HEK293T (cell line): ENCODE data around the gene MIEF2.
"Not testable (repeated sequence)": the region's sequence is repeated elsewhere in the genome, so short reads cannot be mapped to it uniquely, and the experiment has no call there.

Experiments
- CTCF ChIA-PET: fragments of 350-600 bp; formaldehyde crosslinking; extraction: SDS; loops from one replicate; lab custom pipeline; 2021; ENCODE audit warnings: antibody characterized with exemption, inconsistent platforms; lab: Yijun Ruan, JAX
- POLR2A ChIA-PET: fragments of 350-600 bp; formaldehyde crosslinking; extraction: SDS; loops from one replicate; lab custom pipeline; 2020; ENCODE audit warnings: antibody characterized with exemption, inconsistent platforms; lab: Yijun Ruan, JAX
- DNase-seq: peaks from one replicate; pipeline ENCODE4 v3.0.0; 2012; ENCODE audit warnings: mixed read lengths; ENCODE audit errors: extremely low spot score
- ARNT ChIP-seq: fragments of 450-650 bp; IDR thresholded peaks from 2 replicates; pipeline ENCODE4 v1.6.1; 2017; ENCODE audit warnings: mild to moderate bottlenecking
- BHLHE40 ChIP-seq: fragments of 450-650 bp; IDR thresholded peaks from 2 replicates; pipeline ENCODE4 v1.6.1; 2016; ENCODE audit warnings: mild to moderate bottlenecking, moderate library complexity, borderline replicate concordance
- CTBP1 ChIP-seq: fragments of 450-650 bp; IDR thresholded peaks from 2 replicates; pipeline ENCODE4 v1.6.1; 2016; ENCODE audit warnings: borderline replicate concordance
- ELF4 ChIP-seq: fragments of 450-650 bp; IDR thresholded peaks from 2 replicates; pipeline ENCODE4 v1.6.1; 2017; ENCODE audit warnings: antibody characterized with exemption
- FOXA1 ChIP-seq: fragments of 450-650 bp; IDR thresholded peaks from 2 replicates; pipeline ENCODE4 v1.6.1; 2016; ENCODE audit warnings: mild to moderate bottlenecking
- FOXK2 ChIP-seq: fragments of 450-650 bp; IDR thresholded peaks from 2 replicates; pipeline ENCODE4 v1.6.1; 2016; ENCODE audit warnings: mild to moderate bottlenecking
- FOXM1 ChIP-seq: fragments of 450-650 bp; IDR thresholded peaks from 2 replicates; pipeline ENCODE4 v1.6.1; 2017; ENCODE audit warnings: mild to moderate bottlenecking, borderline replicate concordance
- HDGF ChIP-seq: fragments of 450-650 bp; IDR thresholded peaks from 2 replicates; pipeline ENCODE4 v1.6.1; 2017; ENCODE audit warnings: antibody characterized with exemption, borderline replicate concordance
- L3MBTL2 ChIP-seq: fragments of 450-650 bp; conservative IDR thresholded peaks from 2 replicates; pipeline ENCODE4 v1.6.1; 2016; ENCODE audit warnings: mild to moderate bottlenecking
- LEF1 ChIP-seq: fragments of 450-650 bp; IDR thresholded peaks from 2 replicates; pipeline ENCODE4 v1.6.1; 2017; ENCODE audit warnings: mild to moderate bottlenecking, borderline replicate concordance
- NFRKB ChIP-seq: fragments of 450-650 bp; IDR thresholded peaks from 2 replicates; pipeline ENCODE4 v1.6.1; 2016; ENCODE audit warnings: mild to moderate bottlenecking, moderate library complexity
- PKNOX1 ChIP-seq: fragments of 450-650 bp; IDR thresholded peaks from 2 replicates; pipeline ENCODE4 v1.6.1; 2016
- SP1 ChIP-seq: fragments of 450-650 bp; IDR thresholded peaks from 2 replicates; pipeline ENCODE4 v1.6.1; 2017
- SUZ12 ChIP-seq: fragments of 450-650 bp; IDR thresholded peaks from 2 replicates; pipeline ENCODE4 v1.6.1; 2016; ENCODE audit warnings: mild to moderate bottlenecking
- TARDBP ChIP-seq: fragments of 450-650 bp; IDR thresholded peaks from 2 replicates; pipeline ENCODE4 v1.6.1; 2016
- ZNF384 ChIP-seq: fragments of 450-650 bp; IDR thresholded peaks from 2 replicates; pipeline ENCODE4 v1.6.1; 2016

Gene MIEF2

GRCh38 chr17:18281788-18282187, 21.3 kb downstream of the MIEF2 start:
- DNase-seq: no peak
- POLR2A ChIA-PET: interaction anchor here (2.0 kb wide), 1 partner anchor 14 kb away, joined by 6 read pairs; no protein-coding TSS in a partner anchor
- no peak for TF ChIP-seq SP1
- no peak for TF ChIP-seq ARNT
- TF ChIP-seq FOXA1: no peak
- no peak for TF ChIP-seq ZNF384
- TF ChIP-seq PKNOX1: no peak
- TF ChIP-seq FOXK2: no peak
- no peak for TF ChIP-seq NFRKB
- TF ChIP-seq FOXM1: no peak
- no peak for TF ChIP-seq HDGF
- CTCF ChIA-PET: no interaction called here

- no peak for DNase-seq
- CTCF ChIA-PET: no interaction called here
- TF ChIP-seq FOXM1 (no peak), NFRKB (no peak), L3MBTL2 (no peak), HDGF (no peak), ARNT (no peak)
- POLR2A ChIA-PET: interaction anchor here (0.8 to 1.4 kb wide), 3 partner anchors 9 to 29 kb away, joined by 3 to 8 read pairs (median 3); partner anchors contain the start of genes SMCR8 and TOP3A
Observed at GRCh38 chr17:18285296-18285695, 24.8 kb downstream of the MIEF2 start.

GRCh38 chr17:18291718-18292540, 31.5 kb downstream of the MIEF2 start:
- TF ChIP-seq L3MBTL2 (no peak), FOXK2 (no peak), SP1 (no peak), PKNOX1 (no peak), FOXA1 (no peak), SUZ12 (no peak), LEF1 (no peak)
- DNase-seq: no peak
- ChIA-PET CTCF (no interaction called here), POLR2A (no interaction called here)

- DNase-seq, CTCF ChIA-PET, POLR2A ChIA-PET: not testable (repeated sequence)
Observed at GRCh38 chr17:18298061-18298460, 37.6 kb downstream of the MIEF2 start.

- TF ChIP-seq ELF4 (no peak), ARNT (no peak), CTBP1 (no peak), LEF1 (no peak), TARDBP (no peak), L3MBTL2 (no peak), BHLHE40 (no peak)
- POLR2A ChIA-PET: interaction anchor here (1.0 to 1.2 kb wide), 2 partner anchors 12 to 14 kb away, joined by 3 to 4 read pairs; partner anchors contain the start of genes SMCR8 and TOP3A
- no peak for DNase-seq
- CTCF ChIA-PET: interaction anchor here (1.5 kb wide), 1 partner anchor 14 kb away, joined by 3 read pairs; the partner anchor contains the start of genes SMCR8 and TOP3A
Observed at GRCh38 chr17:18300725-18301480, 40.4 kb downstream of the MIEF2 start.

GRCh38 chr17:18303206-18303605, 42.7 kb downstream of the MIEF2 start:
- DNase-seq, POLR2A ChIA-PET, CTCF ChIA-PET: not testable (repeated sequence)

GRCh38 chr17:18309202-18309601, 48.7 kb downstream of the MIEF2 start:
- DNase-seq: no peak
- CTCF ChIA-PET: no interaction called here
- TF ChIP-seq NFRKB (no peak), HDGF (no peak), LEF1 (no peak), L3MBTL2 (no peak), ZNF384 (no peak), CTBP1 (no peak), BHLHE40 (no peak), FOXK2 (no peak)
- POLR2A ChIA-PET: no interaction called here
